Fibroblast of lung (primary cell): ENCODE results near the gene MT1A.

Experiments used
- EZH2 ChIP-seq: IDR thresholded peaks from 2 replicates; pipeline ENCODE4 v1.5.1; 2012; ENCODE audit warnings: low read length, control low read depth, mild to moderate bottlenecking; ENCODE audit errors: missing control alignments
- TF ChIP-seq, protein P1 (sequence below), 2 donors: IDR thresholded peaks in 1 of 2; conservative IDR thresholded peaks in 1 of 2; 1 replicate in 1 of 2; 2 replicates in 1 of 2; pipeline ENCODE4 v1.5.1; 2011 to 2012; ENCODE audit warnings: low read length in 2 of 2, control low read depth in 1 of 2, inconsistent platforms in 1 of 2, low read depth in 1 of 2, mild to moderate bottlenecking in 1 of 2

DNA sequence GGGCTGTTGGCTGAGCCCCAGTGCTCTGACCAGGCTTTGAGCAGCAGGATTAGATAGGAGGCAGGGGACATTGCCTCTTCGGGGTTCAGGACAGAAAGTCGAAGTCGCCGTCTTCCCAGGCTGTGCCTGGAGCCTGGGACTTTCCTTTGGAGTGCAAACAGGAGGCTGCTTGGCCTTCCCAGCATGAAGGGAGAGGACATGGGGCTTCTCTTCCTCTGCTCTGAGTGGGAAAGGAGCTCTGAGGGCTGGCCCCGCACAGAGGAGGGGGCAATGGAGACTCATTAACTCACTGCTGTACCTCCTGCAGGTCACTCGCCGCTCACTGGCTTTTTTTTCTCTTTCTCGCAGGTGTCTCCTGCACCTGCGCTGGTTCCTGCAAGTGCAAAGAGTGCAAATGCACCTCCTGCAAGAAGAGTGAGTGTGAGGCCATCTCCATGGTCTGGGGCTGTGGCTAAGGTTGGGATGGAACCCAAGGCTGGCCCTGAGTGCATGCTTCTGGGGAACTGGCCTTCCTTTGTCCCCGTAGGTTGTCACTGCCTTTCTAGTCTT is 19.9 kb downstream of the MT1A start:
- TF ChIP-seq, protein P1, sequence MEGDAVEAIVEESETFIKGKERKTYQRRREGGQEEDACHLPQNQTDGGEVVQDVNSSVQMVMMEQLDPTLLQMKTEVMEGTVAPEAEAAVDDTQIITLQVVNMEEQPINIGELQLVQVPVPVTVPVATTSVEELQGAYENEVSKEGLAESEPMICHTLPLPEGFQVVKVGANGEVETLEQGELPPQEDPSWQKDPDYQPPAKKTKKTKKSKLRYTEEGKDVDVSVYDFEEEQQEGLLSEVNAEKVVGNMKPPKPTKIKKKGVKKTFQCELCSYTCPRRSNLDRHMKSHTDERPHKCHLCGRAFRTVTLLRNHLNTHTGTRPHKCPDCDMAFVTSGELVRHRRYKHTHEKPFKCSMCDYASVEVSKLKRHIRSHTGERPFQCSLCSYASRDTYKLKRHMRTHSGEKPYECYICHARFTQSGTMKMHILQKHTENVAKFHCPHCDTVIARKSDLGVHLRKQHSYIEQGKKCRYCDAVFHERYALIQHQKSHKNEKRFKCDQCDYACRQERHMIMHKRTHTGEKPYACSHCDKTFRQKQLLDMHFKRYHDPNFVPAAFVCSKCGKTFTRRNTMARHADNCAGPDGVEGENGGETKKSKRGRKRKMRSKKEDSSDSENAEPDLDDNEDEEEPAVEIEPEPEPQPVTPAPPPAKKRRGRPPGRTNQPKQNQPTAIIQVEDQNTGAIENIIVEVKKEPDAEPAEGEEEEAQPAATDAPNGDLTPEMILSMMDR (conservative IDR thresholded peaks at IDR 0.05 in 1 of 2, IDR thresholded peaks at IDR 0.05 in 1 of 2; ENCODE audit: low read depth in 1 of 2, low read length in 2 of 2) = no peak
- TF ChIP-seq EZH2 = no peak
